A673 (cell line): ENCODE measurements around the gene HLA-F. TPM values are rescaled to one million over a fixed set of nuclear protein-coding genes. Genes with fewer than 3 reads are reported as not detected.
A peak's percentile ranks its signal among the peaks of the same experiment; 100 is the strongest.

Experiments
- BruUV-seq: library from RNA; stranded (reverse); fragments of 400-500 nt; replicated peaks from 2 replicates; lab custom pipeline; 2021; lab: Mats Ljungman, UMichigan
- CTCF ChIA-PET: fragments of 300-600 bp; sonication (Branson Sonifier 250); formaldehyde crosslinking; loops from one replicate; lab custom pipeline; 2022; ENCODE audit warnings: antibody characterized with exemption; lab: Charles Lee
- POLR2A ChIA-PET: fragments of 300-600 bp; sonication (Branson Sonifier 250); formaldehyde crosslinking; loops from one replicate; lab custom pipeline; 2022; ENCODE audit warnings: antibody characterized with exemption; ENCODE audit not compliant: low non-redundant PET; lab: Charles Lee
- DNase-seq: peaks from one replicate; pipeline ENCODE4 v3.0.0-alpha.2; 2015; ENCODE audit warnings: low spot score
- H3K27ac ChIP-seq: fragments of 200-600 bp; sonication (generic); 2 replicates; pipeline ENCODE4 v1.5.1; 2016; ENCODE audit warnings: mixed run types, low read depth, mild to moderate bottlenecking, mixed read lengths, antibody characterized with exemption, low read length; ENCODE audit not compliant: poor library complexity, severe bottlenecking
- H3K27me3 ChIP-seq: fragments of 200-600 bp; sonication (generic); replicated peaks from 2 replicates; pipeline ENCODE4 v1.6.1; 2017; ENCODE audit warnings: mixed run types, low read depth, mild to moderate bottlenecking, mixed read lengths, antibody characterized with exemption, low read length; ENCODE audit not compliant: insufficient read depth, poor library complexity
- H3K36me3 ChIP-seq: fragments of 200-600 bp; sonication (generic); 2 replicates; pipeline ENCODE4 v1.6.1; 2016; ENCODE audit warnings: mixed run types, mild to moderate bottlenecking, mixed read lengths, antibody characterized with exemption, low read length; ENCODE audit not compliant: insufficient read depth, poor library complexity, severe bottlenecking
- H3K4me1 ChIP-seq: fragments of 200-600 bp; sonication (generic); 2 replicates; pipeline ENCODE4 v1.6.1; 2017; ENCODE audit warnings: mixed run types, mild to moderate bottlenecking, mixed read lengths, antibody characterized with exemption, low read length; ENCODE audit not compliant: insufficient read depth, poor library complexity, severe bottlenecking
- H3K4me3 ChIP-seq: fragments of 200-600 bp; sonication (generic); 2 replicates; pipeline ENCODE4 v1.5.1; 2016; ENCODE audit warnings: low read depth, mixed run types, mild to moderate bottlenecking, mixed read lengths, low read length; ENCODE audit not compliant: poor library complexity, severe bottlenecking
- H3K9me3 ChIP-seq: fragments of 200-600 bp; sonication (generic); 2 replicates; pipeline ENCODE4 v1.6.1; 2016; ENCODE audit warnings: mixed run types, low read depth, mild to moderate bottlenecking, mixed read lengths, antibody characterized with exemption, low read length; ENCODE audit not compliant: poor library complexity, severe bottlenecking
- CTCF ChIP-seq: fragments of 300-800, 200-600 bp; sonication (generic); conservative IDR thresholded peaks from 2 replicates; pipeline ENCODE4 v1.5.1; 2017; ENCODE audit warnings: low read depth, mild to moderate bottlenecking, antibody characterized with exemption, low read length, moderate library complexity, mixed read lengths
- EZH2 ChIP-seq: fragments of 200-600 bp; sonication (generic); IDR thresholded peaks from 2 replicates; pipeline ENCODE4 v1.6.1; 2017; ENCODE audit warnings: borderline replicate concordance, low read depth, mild to moderate bottlenecking, mixed read lengths, antibody characterized with exemption, low read length; ENCODE audit not compliant: poor library complexity, severe bottlenecking
- intact Hi-C: fragments of 100-400 bp; cut with micrococcal nuclease; formaldehyde crosslinking; loops from one replicate; pipeline ENCODE4 v1.10.0; 2022; ENCODE audit not compliant: unreplicated experiment
- total RNA-seq: library from RNA; stranded (reverse); gene quantifications from 2 replicates; pipeline ENCODE4 v1.2.3, GENCODE V29; 2021

The HLA-F gene
- total RNA-seq, 1 experiment from 2014 or later, result not detected

GRCh38 chr6:29676981-29677601 is 46.1 kb upstream of the HLA-F start:
- Histone ChIP-seq H3K27me3 (no peaks in the 10 kb centered on the region), H3K9me3 (no peaks in the 10 kb centered on the region), H3K36me3 (no peaks in the 10 kb centered on the region), H3K4me3 (no peak overlapping the region), H3K4me1 (no peaks in the 10 kb centered on the region), H3K27ac (no peak overlapping the region)
- intact Hi-C loops, result no loop called here
- no TSS peak for BruUV-seq
- TF ChIP-seq EZH2, result no peak
- no peak for TF ChIP-seq CTCF
- peak; percentile 31 for DNase-seq
- ChIA-PET CTCF (interaction anchor here (1.5 kb wide), 1 partner anchor 23 kb away, joined by 12 read pairs; no protein-coding TSS in a partner anchor), POLR2A (no interaction called here)

GRCh38 chr6:29678114-29678513 is 45.1 kb upstream of the HLA-F start:
- BruUV-seq, result no TSS peak
- H3K4me1 ChIP-seq, result no peaks in the 10 kb centered on the region
- TF ChIP-seq CTCF, result no peak
- TF ChIP-seq EZH2, result no peak
- no peak for DNase-seq
- ChIA-PET CTCF (no interaction called here), POLR2A (no interaction called here)
- no peaks in the 10 kb centered on the region for H3K9me3 ChIP-seq
- no peak overlapping the region for H3K4me3 ChIP-seq
- H3K27ac ChIP-seq, result no peak overlapping the region
- H3K36me3 ChIP-seq, result no peaks in the 10 kb centered on the region
- no peaks in the 10 kb centered on the region for H3K27me3 ChIP-seq
- intact Hi-C loops, result no loop called here

GRCh38 chr6:29679962-29680361 is 43.3 kb upstream of the HLA-F start:
- BruUV-seq, result no TSS peak
- Histone ChIP-seq H3K4me1 (no peaks in the 10 kb centered on the region), H3K4me3 (no peak overlapping the region), H3K27ac (no peak overlapping the region), H3K27me3 (no peaks in the 10 kb centered on the region), H3K9me3 (no peaks in the 10 kb centered on the region), H3K36me3 (no peaks in the 10 kb centered on the region)
- ChIA-PET POLR2A (no interaction called here), CTCF (no interaction called here)
- TF ChIP-seq CTCF (no peak), EZH2 (no peak)
- intact Hi-C loops, result no loop called here
- DNase-seq, result no peak
